OCI-LY1 (cell line): ENCODE results near the gene ITGB3.

ENCODE experiments used
- EZH2 ChIP-seq: fragments of 200-600 bp; sonication (generic), shearing (Covaris generic); IDR thresholded peaks from 2 replicates; pipeline ENCODE4 v1.8.0; 2017; ENCODE audit warnings: borderline replicate concordance, mixed run types, mild to moderate bottlenecking, antibody characterized with exemption, low read length, moderate library complexity, mixed read lengths
- TF ChIP-seq, protein P1 (sequence below): fragments of 200-600 bp; sonication (generic), shearing (Covaris generic); IDR thresholded peaks from 2 replicates; pipeline ENCODE4 v1.5.1; 2017; ENCODE audit warnings: mild to moderate bottlenecking, antibody characterized with exemption, low read length, moderate library complexity, mixed read lengths

DNA sequence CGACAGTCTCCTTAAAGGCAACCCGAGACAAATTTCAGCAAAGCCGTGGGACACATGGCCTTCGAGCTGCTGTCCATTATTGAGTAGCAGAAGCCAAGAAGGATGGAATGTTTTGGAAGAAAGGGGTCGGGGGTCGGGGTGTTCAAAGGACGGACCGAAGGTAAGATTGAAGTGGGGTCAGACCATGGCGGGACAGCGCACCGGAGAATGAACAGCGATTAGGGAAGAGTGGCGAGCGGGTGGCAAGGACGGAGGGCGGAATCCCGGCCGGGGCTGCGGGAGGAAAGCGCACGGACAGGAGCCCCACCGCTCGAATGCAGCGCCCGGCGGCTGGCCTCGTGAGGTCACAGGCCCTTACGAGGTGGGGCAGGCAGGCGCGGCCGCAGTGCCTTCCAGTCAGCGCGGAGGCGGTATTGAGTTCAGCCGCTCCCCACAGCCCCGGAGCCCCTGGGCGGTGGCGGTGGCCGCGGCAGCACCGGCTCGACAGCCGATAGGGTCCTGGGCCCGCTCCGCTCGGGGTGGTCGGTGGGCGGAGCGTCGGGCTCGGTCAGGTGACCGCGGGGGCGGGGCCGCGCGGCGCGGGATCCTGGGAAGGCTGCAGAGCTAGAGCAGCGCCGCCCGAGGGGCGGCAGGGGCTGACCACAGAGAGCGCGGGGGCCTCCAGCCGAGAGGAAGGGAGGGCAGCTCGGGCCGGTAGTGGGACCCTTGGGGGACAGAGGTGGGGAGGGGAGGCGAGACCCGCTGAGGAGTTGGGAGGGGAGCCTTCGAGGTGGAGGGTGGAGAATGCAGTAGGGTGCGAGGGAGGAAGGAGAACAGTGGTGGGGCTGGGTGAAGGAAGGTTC lies 70.0 kb downstream of the ITGB3 start, which contains the start of gene EFCAB13:
- TF ChIP-seq, protein P1, sequence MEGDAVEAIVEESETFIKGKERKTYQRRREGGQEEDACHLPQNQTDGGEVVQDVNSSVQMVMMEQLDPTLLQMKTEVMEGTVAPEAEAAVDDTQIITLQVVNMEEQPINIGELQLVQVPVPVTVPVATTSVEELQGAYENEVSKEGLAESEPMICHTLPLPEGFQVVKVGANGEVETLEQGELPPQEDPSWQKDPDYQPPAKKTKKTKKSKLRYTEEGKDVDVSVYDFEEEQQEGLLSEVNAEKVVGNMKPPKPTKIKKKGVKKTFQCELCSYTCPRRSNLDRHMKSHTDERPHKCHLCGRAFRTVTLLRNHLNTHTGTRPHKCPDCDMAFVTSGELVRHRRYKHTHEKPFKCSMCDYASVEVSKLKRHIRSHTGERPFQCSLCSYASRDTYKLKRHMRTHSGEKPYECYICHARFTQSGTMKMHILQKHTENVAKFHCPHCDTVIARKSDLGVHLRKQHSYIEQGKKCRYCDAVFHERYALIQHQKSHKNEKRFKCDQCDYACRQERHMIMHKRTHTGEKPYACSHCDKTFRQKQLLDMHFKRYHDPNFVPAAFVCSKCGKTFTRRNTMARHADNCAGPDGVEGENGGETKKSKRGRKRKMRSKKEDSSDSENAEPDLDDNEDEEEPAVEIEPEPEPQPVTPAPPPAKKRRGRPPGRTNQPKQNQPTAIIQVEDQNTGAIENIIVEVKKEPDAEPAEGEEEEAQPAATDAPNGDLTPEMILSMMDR, result peak; percentile 42
- TF ChIP-seq EZH2, result no peak
